SK-N-SH (cell line): Measurements from ENCODE around the gene CADM1. TPM values are rescaled to one million over a fixed set of nuclear protein-coding genes. Genes with fewer than 3 reads are reported as not detected.

Experiments
- CTCF ChIA-PET: fragments of 300-600, 350-600 bp; formaldehyde crosslinking; extraction: SDS; loops from one replicate; lab custom pipeline; 2021; lab: Yijun Ruan, JAX
- POLR2A ChIA-PET: fragments of 350-600 bp; sonication (Branson Sonifier 250); formaldehyde crosslinking; extraction: SDS; loops from one replicate; lab custom pipeline; 2020; ENCODE audit warnings: antibody characterized with exemption, inconsistent platforms; lab: Yijun Ruan, JAX
- DNase-seq: peaks from one replicate; pipeline ENCODE4 v3.0.0; 2012
- H2AFZ ChIP-seq: fragments of 200-600 bp; sonication (generic); 2 replicates; pipeline ENCODE4 v1.8.1; 2016; ENCODE audit warnings: antibody characterized with exemption, mild to moderate bottlenecking, low read depth
- H3F3A ChIP-seq: fragments of 200-600 bp; sonication (generic); replicated peaks from 2 replicates; pipeline ENCODE3; 2016; ENCODE audit warnings: antibody characterized with exemption, mild to moderate bottlenecking; ENCODE audit not compliant: insufficient read depth
- H3K27ac ChIP-seq, 2 experiments: fragments of 200-500 bp in 1 of 2; fragments of 200-600 bp in 1 of 2; sonication (Bioruptor generic) in 1 of 2; sonication (generic), shearing (Covaris generic) in 1 of 2; 2 replicates each; pipeline versions ENCODE4 v1.5.1 to v1.6.1; 2014 to 2016; ENCODE audit warnings: low read depth in 2 of 2, inconsistent platforms in 1 of 2, low read length in 1 of 2, mild to moderate bottlenecking in 1 of 2, mixed read lengths in 1 of 2
- H3K27me3 ChIP-seq: fragments of 200-600 bp; sonication (generic), shearing (Covaris generic); 2 replicates; pipeline ENCODE4 v1.6.1; 2016; ENCODE audit warnings: mixed run types; ENCODE audit not compliant: insufficient read depth
- H3K36me3 ChIP-seq, 2 experiments: fragments of 200-500 bp in 1 of 2; fragments of 200-600 bp in 1 of 2; sonication (Bioruptor generic) in 1 of 2; sonication (generic) in 1 of 2; replicated peaks in 1 of 2; 2 replicates each; pipeline versions ENCODE3 to v1.5.1; 2014 to 2016; ENCODE audit warnings: low read length in 1 of 2, mild to moderate bottlenecking in 1 of 2; ENCODE audit not compliant: insufficient read depth in 2 of 2, control insufficient read depth in 1 of 2
- H3K4me1 ChIP-seq, 2 experiments: fragments of 200-500 bp in 1 of 2; fragments of 200-600 bp in 1 of 2; sonication (Bioruptor generic) in 1 of 2; sonication (generic), shearing (Covaris generic) in 1 of 2; 2 replicates each; pipeline versions ENCODE4 v1.5.1 to v1.6.1; 2014 to 2016; ENCODE audit warnings: low read depth in 1 of 2, low read length in 1 of 2, mixed run types in 1 of 2; ENCODE audit not compliant: insufficient read depth in 2 of 2, control insufficient read depth in 1 of 2
- H3K4me2 ChIP-seq: fragments of 200-600 bp; sonication (generic), shearing (Covaris generic); 2 replicates; pipeline ENCODE4 v1.6.1; 2017; ENCODE audit warnings: mixed run types
- H3K4me3 ChIP-seq, 2 experiments: fragments of 200-500 bp in 1 of 2; fragments of 200-600 bp in 1 of 2; sonication (Bioruptor generic) in 1 of 2; sonication (generic), shearing (Covaris generic) in 1 of 2; 2 replicates each; pipeline versions ENCODE4 v1.5.1 to v1.8.1; 2014 to 2016; ENCODE audit warnings: low read depth in 2 of 2, inconsistent platforms in 1 of 2, low read length in 1 of 2, mild to moderate bottlenecking in 1 of 2, mixed read lengths in 1 of 2, moderate library complexity in 1 of 2
- H3K79me2 ChIP-seq: fragments of 200-600 bp; sonication (generic); 2 replicates; pipeline ENCODE4 v1.8.1; 2017; ENCODE audit warnings: mild to moderate bottlenecking; ENCODE audit not compliant: insufficient read depth
- H3K9ac ChIP-seq: fragments of 200-600 bp; sonication (generic); 2 replicates; pipeline ENCODE4 v1.6.1; 2017; ENCODE audit warnings: mixed run types
- H3K9me2 ChIP-seq: fragments of 200-600 bp; sonication (generic); 2 replicates; pipeline ENCODE4 v1.6.1; 2017; ENCODE audit warnings: mixed run types
- H3K9me3 ChIP-seq: fragments of 200-600 bp; sonication (generic); 2 replicates; pipeline ENCODE4 v1.6.1; 2017; ENCODE audit warnings: mixed run types, mild to moderate bottlenecking, moderate library complexity
- H4K20me1 ChIP-seq: fragments of 200-600 bp; sonication (generic); 2 replicates; pipeline ENCODE4 v1.6.1; 2017; ENCODE audit warnings: mild to moderate bottlenecking, mixed run types; ENCODE audit not compliant: insufficient read depth
- FOXJ3 ChIP-seq: sonication (generic); formaldehyde crosslinking; IDR thresholded peaks from 2 replicates; pipeline ENCODE4 v1.5.1; 2020; ENCODE audit warnings: mild to moderate bottlenecking, missing genetic modification reagents
- FOXM1 ChIP-seq: IDR thresholded peaks from 2 replicates; pipeline ENCODE4 v1.4.0; 2012; ENCODE audit warnings: low read depth, mild to moderate bottlenecking
- IRF3 ChIP-seq: fragments of 150-350 bp; IDR thresholded peaks from 2 replicates; pipeline ENCODE4 v1.6.1; 2016; ENCODE audit warnings: mild to moderate bottlenecking, low read depth, low read length
- JUND ChIP-seq: IDR thresholded peaks from 2 replicates; pipeline ENCODE4 v1.4.0; 2012
- MXI1 ChIP-seq: IDR thresholded peaks from 2 replicates; pipeline ENCODE4 v1.6.1; 2012; ENCODE audit warnings: mild to moderate bottlenecking, low read depth, low read length, improper control_type of control experiment
- NRF1 ChIP-seq: IDR thresholded peaks from 2 replicates; pipeline ENCODE4 v1.6.1; 2012; ENCODE audit warnings: low read depth, mild to moderate bottlenecking, low read length
- PBX3 ChIP-seq: IDR thresholded peaks from 2 replicates; pipeline ENCODE4; 2012
- REST ChIP-seq: IDR thresholded peaks from 2 replicates; pipeline ENCODE4 v1.6.1; 2012; ENCODE audit warnings: mild to moderate bottlenecking, low read depth, low read length, moderate library complexity
- RFX5 ChIP-seq: IDR thresholded peaks from 2 replicates; pipeline ENCODE4 v1.6.1; 2012; ENCODE audit warnings: mild to moderate bottlenecking, improper control_type of control experiment, low read length
- RXRA ChIP-seq: IDR thresholded peaks from 2 replicates; pipeline ENCODE4 v1.4.0; 2012; ENCODE audit warnings: low read depth, mild to moderate bottlenecking, borderline replicate concordance
- SMC3 ChIP-seq: IDR thresholded peaks from 2 replicates; pipeline ENCODE4 v1.6.1; 2012; ENCODE audit warnings: low read depth, low read length, improper control_type of control experiment
- TAF1 ChIP-seq: IDR thresholded peaks from 2 replicates; pipeline ENCODE4 v1.6.1; 2012; ENCODE audit warnings: low read depth, mild to moderate bottlenecking, low read length, moderate library complexity, borderline replicate concordance
- USF1 ChIP-seq: IDR thresholded peaks from 2 replicates; pipeline ENCODE4 v1.4.0; 2012; ENCODE audit warnings: low read depth, borderline replicate concordance
- YY1 ChIP-seq: IDR thresholded peaks from 2 replicates; pipeline ENCODE4 v1.4.0; 2012; ENCODE audit warnings: low read depth, mild to moderate bottlenecking
- WGBS: methylation state at CpG from one replicate; pipeline ENCODE4 v1.1.6; 2017; ENCODE audit warnings: low lambda C conversion rate; 5-methylcytosine and 5-hydroxymethylcytosine counted together
- polyA plus RNA-seq, 3 experiments: library from polyadenylated mRNA; depleted of rRNA; stranded (reverse); fragments of >200 nt; gene quantifications; 2 replicates each; pipeline ENCODE4 v1.2.3, GENCODE V29; 2012

Gene CADM1
- polyA plus RNA-seq, 1 of the 3 experiments (the other 2 are of a cell fraction): 7.9 TPM

- H3K36me3 ChIP-seq: no peaks in the 10 kb centered on the region
- H3K9me2 ChIP-seq: no peaks in the 10 kb centered on the region
- H3F3A ChIP-seq: no peaks in the 10 kb centered on the region
- no peaks in the 10 kb centered on the region for H3K9me3 ChIP-seq
- WGBS: 50% methylated on average over 1 of the region's 1 CpG
- H3K27me3 ChIP-seq: no peaks in the 10 kb centered on the region; the same call in 1 of the 2 replicates
- no peak for DNase-seq
- no peak overlapping the region for H3K4me3 ChIP-seq
- CTCF ChIA-PET: interaction anchor here (0.7 to 1.5 kb wide), 3 partner anchors 11 to 30 kb away, joined by 3 to 4 read pairs (median 4); partner anchors contain the start of gene CADM1
- no peaks in the 10 kb centered on the region for H4K20me1 ChIP-seq
- no peak overlapping the region for H3K9ac ChIP-seq
- H2AFZ ChIP-seq: no peak overlapping the region
- H3K4me1 ChIP-seq: peaks cover 0 to 4% of the 10 kb centered on the region in 2 experiments; a peak in 1 of 4 replicates
- no peaks in the 10 kb centered on the region for H3K79me2 ChIP-seq
- POLR2A ChIA-PET: no interaction called here
- H3K4me2 ChIP-seq: no peak overlapping the region
- TF ChIP-seq TAF1: no peak
- no peak overlapping the region for H3K27ac ChIP-seq
These were observed 20.4 kb upstream of the CADM1 start for GRCh38 chr11:115524572-115524971.

GRCh38 chr11:115523727-115524399, 19.6 kb upstream of the CADM1 start:
- H3K27me3 ChIP-seq: no peaks in the 10 kb centered on the region; the same call in 1 of the 2 replicates
- ChIA-PET POLR2A (no interaction called here), CTCF (interaction anchor here (1.2 to 1.5 kb wide), 2 partner anchors 10 to 19 kb away, joined by 4 read pairs; partner anchors contain the start of gene CADM1)
- TF ChIP-seq YY1: no peak
- TF ChIP-seq USF1: no peak
- TF ChIP-seq NRF1: no peak
- no peak for TF ChIP-seq JUND
- no peak for TF ChIP-seq FOXJ3 (CRISPR knock-in tag)
- TF ChIP-seq REST: no peak
- no peak for TF ChIP-seq FOXM1
- TF ChIP-seq IRF3: no peak
- no peak for TF ChIP-seq RXRA
- TF ChIP-seq PBX3: no peak
- TF ChIP-seq RFX5: no peak
- no peak for TF ChIP-seq MXI1
- no peak for TF ChIP-seq SMC3
- H3K9me3 ChIP-seq: no peaks in the 10 kb centered on the region
- H3F3A ChIP-seq: no peaks in the 10 kb centered on the region
- no peak overlapping the region for H3K27ac ChIP-seq
- no peak overlapping the region for H3K4me3 ChIP-seq
- H4K20me1 ChIP-seq: no peaks in the 10 kb centered on the region
- no peak for DNase-seq
- H3K36me3 ChIP-seq: no peaks in the 10 kb centered on the region
- H2AFZ ChIP-seq: no peak overlapping the region
- H3K9me2 ChIP-seq: no peaks in the 10 kb centered on the region
- no peak overlapping the region for H3K4me2 ChIP-seq
- no peaks in the 10 kb centered on the region for H3K79me2 ChIP-seq
- WGBS: 57% methylated on average over 2 of the region's 2 CpGs
- H3K4me1 ChIP-seq: peaks cover 0 to 4% of the 10 kb centered on the region in 2 experiments; a peak in 1 of 4 replicates
- H3K9ac ChIP-seq: no peak overlapping the region
